H9 (cell line): ENCODE measurements around the gene AKAP9. TPM values are rescaled to one million over a fixed set of nuclear protein-coding genes. Genes with fewer than 3 reads are reported as not detected.

ENCODE experiments used
- DNase-seq: peaks from one replicate; pipeline ENCODE4 v3.0.0-alpha.2; 2017
- H2AFZ ChIP-seq: one replicate; pipeline ENCODE4 v1.6.1; 2013; ENCODE audit warnings: mild to moderate bottlenecking, low read length, control low read depth, moderate library complexity
- H2AK5ac ChIP-seq: 2 replicates; pipeline ENCODE4 v1.6.1; 2013; ENCODE audit warnings: low read length, control low read depth, mixed read lengths; ENCODE audit not compliant: insufficient read length
- H2BK120ac ChIP-seq: one replicate; pipeline ENCODE4 v1.6.1; 2013; ENCODE audit warnings: low read depth, mild to moderate bottlenecking, low read length, control low read depth, inconsistent platforms; ENCODE audit not compliant: poor library complexity, severe bottlenecking
- H2BK12ac ChIP-seq: 2 replicates; pipeline ENCODE4 v1.6.1; 2013; ENCODE audit warnings: low read length, control low read depth, mixed read lengths, low read depth; ENCODE audit not compliant: insufficient read length
- H2BK15ac ChIP-seq: 2 replicates; pipeline ENCODE4 v1.6.1; 2013; ENCODE audit warnings: low read depth, low read length, control low read depth
- H2BK20ac ChIP-seq: one replicate; pipeline ENCODE4 v1.6.1; 2013; ENCODE audit warnings: low read depth, mild to moderate bottlenecking, low read length, control low read depth, inconsistent platforms; ENCODE audit not compliant: poor library complexity, severe bottlenecking
- H2BK5ac ChIP-seq: 2 replicates; pipeline ENCODE4 v1.6.1; 2013; ENCODE audit warnings: low read length, control low read depth, mixed read lengths; ENCODE audit not compliant: insufficient read length
- H3K14ac ChIP-seq: 2 replicates; pipeline ENCODE4 v1.6.1; 2013; ENCODE audit warnings: low read length, control low read depth; ENCODE audit not compliant: insufficient read depth
- H3K18ac ChIP-seq: 2 replicates; pipeline ENCODE4 v1.6.1; 2013; ENCODE audit warnings: low read depth, mild to moderate bottlenecking, mixed read lengths, low read length, control low read depth; ENCODE audit not compliant: insufficient read length
- H3K23ac ChIP-seq: 2 replicates; pipeline ENCODE4 v1.6.1; 2013; ENCODE audit warnings: low read length, control low read depth, mixed read lengths, low read depth; ENCODE audit not compliant: insufficient read length
- H3K23me2 ChIP-seq: 2 replicates; pipeline ENCODE4 v1.6.1; 2013; ENCODE audit warnings: low read depth, mild to moderate bottlenecking, mixed read lengths, low read length, control low read depth; ENCODE audit not compliant: insufficient read length, poor library complexity, severe bottlenecking
- H3K27ac ChIP-seq: 2 replicates; pipeline ENCODE4 v1.5.1; 2013; ENCODE audit warnings: low read length, control low read depth, mixed read lengths, low read depth; ENCODE audit not compliant: insufficient read length
- H3K27me3 ChIP-seq: 2 replicates; pipeline ENCODE4 v1.6.1; 2013; ENCODE audit warnings: low read length, control low read depth, inconsistent platforms; ENCODE audit not compliant: insufficient read depth
- H3K4ac ChIP-seq: 2 replicates; pipeline ENCODE4 v1.6.1; 2013; ENCODE audit warnings: low read depth, mild to moderate bottlenecking, control low read depth, inconsistent platforms, low read length, moderate library complexity
- H3K4me1 ChIP-seq: 2 replicates; pipeline ENCODE4 v1.6.1; 2013; ENCODE audit warnings: low read length, control low read depth, inconsistent platforms; ENCODE audit not compliant: insufficient read depth
- H3K4me2 ChIP-seq: 2 replicates; pipeline ENCODE4 v1.6.1; 2013; ENCODE audit warnings: low read length, control low read depth, mixed read lengths; ENCODE audit not compliant: insufficient read length, insufficient read depth
- H3K56ac ChIP-seq: 2 replicates; pipeline ENCODE4 v1.6.1; 2013; ENCODE audit warnings: low read depth, mild to moderate bottlenecking, mixed read lengths, low read length, control low read depth; ENCODE audit not compliant: insufficient read length
- H3K79me1 ChIP-seq: 2 replicates; pipeline ENCODE4 v1.6.1; 2013; ENCODE audit warnings: low read depth, mild to moderate bottlenecking, moderate library complexity, low read length, control low read depth, inconsistent platforms; ENCODE audit not compliant: insufficient read depth, poor library complexity, severe bottlenecking
- H3K79me2 ChIP-seq: 2 replicates; pipeline ENCODE4 v1.6.1; 2013; ENCODE audit warnings: low read length, control low read depth, inconsistent platforms; ENCODE audit not compliant: insufficient read depth
- H3K9ac ChIP-seq: 2 replicates; pipeline ENCODE4 v1.6.1; 2013; ENCODE audit warnings: low read length, control low read depth, mixed read lengths; ENCODE audit not compliant: insufficient read length; ENCODE audit errors: extremely low read depth
- H3K9me3 ChIP-seq: one replicate; pipeline ENCODE4 v1.6.1; 2013; ENCODE audit warnings: low read depth, low read length, inconsistent platforms; ENCODE audit not compliant: control insufficient read depth
- H3T11ph ChIP-seq: one replicate; pipeline ENCODE4 v1.6.1; 2013; ENCODE audit warnings: mild to moderate bottlenecking, low read length, control low read depth, inconsistent platforms
- H4K20me1 ChIP-seq: one replicate; pipeline ENCODE4 v1.6.1; 2013; ENCODE audit not compliant: control insufficient read depth, insufficient read length, insufficient read depth
- H4K5ac ChIP-seq: 2 replicates; pipeline ENCODE4 v1.6.1; 2013; ENCODE audit warnings: low read depth, mild to moderate bottlenecking, mixed read lengths, low read length, control low read depth; ENCODE audit not compliant: insufficient read length
- H4K8ac ChIP-seq: replicated peaks from 2 replicates; pipeline ENCODE4 v1.6.1; 2013; ENCODE audit warnings: low read length, control low read depth, mixed read lengths, low read depth; ENCODE audit not compliant: insufficient read length
- H4K91ac ChIP-seq: 2 replicates; pipeline ENCODE4 v1.6.1; 2013; ENCODE audit warnings: low read depth, mild to moderate bottlenecking, moderate library complexity, mixed read lengths, low read length, control low read depth; ENCODE audit not compliant: insufficient read length
- H3K27ac Mint-ChIP-seq, 3 experiments: 2 replicates in 2 of 3; 3 replicates in 1 of 3; pipeline ENCODE4 v1.8.0; 2020 to 2021; ENCODE audit warnings: mixed read lengths in 3 of 3, mild to moderate bottlenecking in 1 of 3, moderate library complexity in 1 of 3
- H3K27me3 Mint-ChIP-seq: 2 replicates; pipeline ENCODE4 v1.8.0; 2021; ENCODE audit warnings: low read depth, mild to moderate bottlenecking, moderate library complexity, mixed read lengths
- H3K36me3 Mint-ChIP-seq, 3 experiments: 2 replicates in 2 of 3; 3 replicates in 1 of 3; pipeline ENCODE4 v1.8.0; 2020 to 2021; ENCODE audit warnings: low read depth in 3 of 3, mixed read lengths in 3 of 3; ENCODE audit not compliant: insufficient read depth in 1 of 3
- H3K4me1 Mint-ChIP-seq, 2 experiments: 2 replicates each; pipeline ENCODE4 v1.8.0; 2020; ENCODE audit warnings: mixed read lengths in 2 of 2
- H3K4me3 Mint-ChIP-seq, 2 experiments: 2 replicates in 1 of 2; 3 replicates in 1 of 2; pipeline ENCODE4 v1.8.0; 2020 to 2021; ENCODE audit warnings: mild to moderate bottlenecking in 2 of 2, mixed read lengths in 2 of 2, moderate library complexity in 1 of 2
- H3K9me3 Mint-ChIP-seq, 2 experiments: 2 replicates in 1 of 2; 3 replicates in 1 of 2; pipeline ENCODE4 v1.8.0; 2020; ENCODE audit warnings: mild to moderate bottlenecking in 2 of 2, mixed read lengths in 2 of 2, moderate library complexity in 1 of 2
- CTCF ChIP-seq: fragments of 200-600 bp; sonication (generic); conservative IDR thresholded peaks from 3 replicates; pipeline ENCODE4 v1.8.0; 2021; ENCODE audit warnings: antibody characterized with exemption, mild to moderate bottlenecking
- total RNA-seq: library from RNA; stranded (reverse); gene quantifications from 2 replicates; pipeline ENCODE4 v1.2.1, GENCODE V29; 2021

Gene AKAP9
- total RNA-seq, 1 experiment from 2014 or later = 22.4 TPM

- Histone ChIP-seq H2BK12ac (no peak overlapping the region), H3K4me2 (no peak overlapping the region), H2AK5ac (no peak overlapping the region), H2BK15ac (no peak overlapping the region), H4K91ac (no peak overlapping the region), H2BK20ac (no peak overlapping the region), H2BK5ac (no peak overlapping the region), H3K18ac (no peak overlapping the region), H3K79me2 (no peaks in the 10 kb centered on the region), H3T11ph (no peak overlapping the region), H3K23me2 (no peaks in the 10 kb centered on the region), H4K20me1 (no peaks in the 10 kb centered on the region), H3K23ac (no peak overlapping the region), H2BK120ac (no peak overlapping the region), H3K56ac (no peak overlapping the region), H3K4ac (no peak overlapping the region), H3K27ac (no peak overlapping the region), H3K79me1 (no peaks in the 10 kb centered on the region), H4K8ac (no peak overlapping the region), H4K5ac (no peak overlapping the region), H3K14ac (no peak overlapping the region), H3K9me3 (no peaks in the 10 kb centered on the region), H3K27me3 (no peaks in the 10 kb centered on the region), H2AFZ (no peak overlapping the region), H3K9ac (no peak overlapping the region), H3K4me1 (no peaks in the 10 kb centered on the region)
- Mint-ChIP-seq H3K27ac (no peak overlapping the region), H3K36me3 (no peaks in the 10 kb centered on the region), H3K4me3 (no peak overlapping the region), H3K27me3 (no peaks in the 10 kb centered on the region), H3K9me3 (no peaks in the 10 kb centered on the region), H3K4me1 (peaks cover 0 to 4% of the 10 kb centered on the region in 2 experiments; a peak in 1 of 4 replicates)
- TF ChIP-seq CTCF = no peak
- no peak for DNase-seq
These were observed 216.3 kb downstream of the AKAP9 start for GRCh38 chr7:92156990-92157389.
